Stimulated activated CD4-positive, alpha-beta T cell treated with anti-CD3 and anti-CD28 coated beads, Interleukin-15, amount 100 ng/mL, for 48 hours (primary cell): ENCODE data around the gene DCLK2.

Source experiments
- DNase-seq, 2 donors: peaks; one replicate each; pipeline ENCODE4 v3.0.0-alpha.2; 2020; ENCODE audit warnings: low read depth in 2 of 2

DCLK2 gene

DNA sequence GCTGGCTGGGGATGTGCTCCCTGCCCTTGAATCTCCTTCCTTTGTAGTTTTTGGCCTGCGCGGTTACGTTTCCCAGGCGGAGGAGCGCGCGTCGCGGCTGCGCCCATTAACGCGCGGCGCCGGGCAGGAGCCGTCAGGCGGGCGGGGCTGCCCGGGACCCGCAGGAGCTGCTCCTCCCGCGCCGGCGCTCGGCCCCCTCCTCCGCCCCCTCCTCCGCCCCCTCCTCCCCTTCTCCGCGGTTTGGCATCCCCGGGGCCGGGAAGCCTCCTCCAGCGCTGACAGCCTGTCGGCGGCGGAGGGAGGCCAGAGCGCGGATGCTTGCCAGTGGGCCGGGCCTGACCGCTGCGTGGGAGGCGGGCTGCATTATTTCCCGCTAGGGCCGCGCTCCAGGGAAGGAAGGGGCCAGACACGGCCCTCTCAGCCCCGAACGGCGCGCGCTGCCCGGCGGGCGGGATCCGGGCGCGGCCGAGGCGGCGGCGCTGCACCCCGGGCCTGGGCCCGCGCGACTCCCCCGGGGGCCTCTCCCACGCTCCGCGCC lies at the start of gene DCLK2:
DCLK2 (plus strand) TSS at position 405 of the 538 bp plus-strand sequence. CDS start 583 bp downstream, outside the sequence.
- no peak for DNase-seq

DNA sequence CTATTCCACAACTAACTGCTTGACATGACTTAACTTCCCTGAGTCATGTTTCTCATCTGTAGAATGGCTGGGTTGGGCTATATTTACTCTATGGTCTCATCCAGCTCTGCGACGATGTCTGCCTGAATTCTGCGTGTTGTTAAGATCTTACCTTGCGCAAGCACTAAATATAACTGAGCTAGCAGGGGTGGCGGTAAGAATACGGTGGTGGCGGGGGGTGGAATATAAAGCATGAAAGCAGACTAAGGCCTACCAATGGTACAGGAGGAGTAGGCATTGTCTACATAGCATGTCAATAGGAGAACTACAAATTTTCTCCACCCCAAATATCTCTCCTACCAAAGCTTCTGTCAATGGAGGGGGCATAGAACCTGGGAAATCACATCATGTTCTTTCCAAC lies 45.7 kb upstream of the DCLK2 start:
- DNase-seq: no peak

DNA sequence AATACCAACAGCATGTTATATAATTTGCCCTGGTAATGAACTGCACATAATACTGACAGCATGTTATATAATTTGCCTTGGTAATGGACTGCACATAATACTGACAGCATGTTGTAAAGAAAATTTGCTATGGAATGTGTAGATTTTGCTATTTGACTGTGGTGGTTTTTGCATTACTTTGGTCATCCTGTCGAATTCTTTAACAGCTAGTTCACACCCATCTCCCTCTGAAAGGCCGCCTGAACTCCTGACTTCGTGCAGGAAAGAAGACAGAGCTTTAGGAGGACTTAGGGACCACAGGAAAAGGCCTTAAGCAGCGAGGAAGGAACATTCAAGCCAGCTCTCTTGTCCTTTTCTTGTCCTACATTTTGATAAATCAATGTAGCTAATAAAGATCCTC lies 45.2 kb upstream of the DCLK2 start:
- DNase-seq: no peak

DNA sequence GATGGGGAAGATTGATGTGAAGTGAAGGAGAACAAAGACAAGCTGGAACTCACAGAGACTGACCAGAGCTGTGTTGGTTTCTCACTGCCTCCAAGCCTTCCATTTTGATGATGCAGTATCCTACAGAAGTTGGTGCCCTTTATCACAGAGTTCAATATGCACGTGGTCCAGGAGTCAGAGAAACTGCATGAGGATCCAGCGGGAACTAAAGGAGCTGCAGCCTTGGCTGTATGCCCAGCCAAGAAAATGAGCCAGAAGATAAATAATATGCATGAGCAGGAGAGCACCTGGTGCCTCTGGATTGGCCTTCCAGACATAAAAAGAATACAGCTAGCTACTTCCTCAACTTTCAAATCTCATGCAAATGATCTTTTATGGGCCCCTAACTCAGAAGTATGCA lies 44.3 kb upstream of the DCLK2 start:
- DNase-seq: no peak

DNA sequence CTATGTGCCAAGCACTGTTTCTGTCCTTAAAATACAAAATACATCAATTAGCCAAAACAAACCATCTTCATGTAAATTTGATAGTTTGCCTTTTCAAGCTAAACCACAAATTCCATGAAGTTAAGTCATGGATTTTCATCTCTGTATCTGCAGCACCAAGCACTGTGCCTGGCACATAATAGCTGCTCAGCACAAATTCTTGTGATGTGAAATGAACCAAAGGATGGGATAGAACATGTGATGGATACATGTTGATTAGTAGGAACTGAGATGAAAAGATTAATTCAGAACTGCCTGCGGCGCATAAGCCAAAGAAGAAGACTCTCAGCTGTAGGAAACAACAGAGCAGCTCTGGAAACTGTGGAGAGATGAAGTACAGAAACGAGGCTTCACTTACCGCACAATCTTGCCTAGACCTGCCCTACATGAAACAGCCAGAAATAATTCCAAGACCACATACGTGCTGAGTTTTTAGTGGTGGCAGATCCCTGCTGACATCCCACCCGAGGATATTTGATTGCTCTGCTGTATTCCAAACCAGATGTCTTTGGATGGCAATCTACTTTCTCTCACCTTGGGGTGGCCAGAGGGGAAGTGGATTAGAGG lies 40.9 kb upstream of the DCLK2 start:
- DNase-seq: no peak

DNA sequence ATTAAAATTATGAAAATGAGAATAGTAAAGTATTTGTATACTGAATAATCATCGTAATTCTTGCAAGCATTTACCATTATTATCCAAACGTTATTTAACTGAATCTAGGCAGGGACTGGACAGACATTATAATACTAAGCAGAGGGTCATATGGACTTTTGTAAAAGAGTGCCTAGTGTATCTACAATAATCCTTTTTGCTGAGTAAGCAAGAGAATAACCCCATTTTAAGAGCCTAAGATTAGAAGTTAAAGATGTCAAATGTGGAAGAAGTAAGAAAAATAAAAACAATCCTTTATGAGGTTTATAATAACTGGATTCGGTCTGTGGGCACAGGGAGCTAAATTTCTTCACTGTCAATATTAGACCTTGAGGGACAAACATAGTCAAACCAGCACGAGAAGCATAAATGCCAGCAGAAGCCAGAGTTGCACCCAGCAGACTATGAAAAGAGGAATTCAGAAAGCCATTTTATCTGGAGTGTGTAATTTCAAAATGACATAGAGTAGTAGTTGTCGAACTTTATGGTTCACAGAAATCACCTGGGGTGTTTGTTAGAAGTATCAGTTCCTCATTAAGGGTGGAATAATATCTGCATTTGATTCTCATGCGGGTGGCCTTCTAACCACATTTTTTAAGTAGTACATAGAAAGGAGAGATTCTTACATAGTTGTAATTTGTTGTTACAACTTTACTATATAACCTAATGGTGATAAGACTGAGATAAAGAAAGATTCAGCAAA lies 39.7 kb upstream of the DCLK2 start:
- DNase-seq: no peak

DNA sequence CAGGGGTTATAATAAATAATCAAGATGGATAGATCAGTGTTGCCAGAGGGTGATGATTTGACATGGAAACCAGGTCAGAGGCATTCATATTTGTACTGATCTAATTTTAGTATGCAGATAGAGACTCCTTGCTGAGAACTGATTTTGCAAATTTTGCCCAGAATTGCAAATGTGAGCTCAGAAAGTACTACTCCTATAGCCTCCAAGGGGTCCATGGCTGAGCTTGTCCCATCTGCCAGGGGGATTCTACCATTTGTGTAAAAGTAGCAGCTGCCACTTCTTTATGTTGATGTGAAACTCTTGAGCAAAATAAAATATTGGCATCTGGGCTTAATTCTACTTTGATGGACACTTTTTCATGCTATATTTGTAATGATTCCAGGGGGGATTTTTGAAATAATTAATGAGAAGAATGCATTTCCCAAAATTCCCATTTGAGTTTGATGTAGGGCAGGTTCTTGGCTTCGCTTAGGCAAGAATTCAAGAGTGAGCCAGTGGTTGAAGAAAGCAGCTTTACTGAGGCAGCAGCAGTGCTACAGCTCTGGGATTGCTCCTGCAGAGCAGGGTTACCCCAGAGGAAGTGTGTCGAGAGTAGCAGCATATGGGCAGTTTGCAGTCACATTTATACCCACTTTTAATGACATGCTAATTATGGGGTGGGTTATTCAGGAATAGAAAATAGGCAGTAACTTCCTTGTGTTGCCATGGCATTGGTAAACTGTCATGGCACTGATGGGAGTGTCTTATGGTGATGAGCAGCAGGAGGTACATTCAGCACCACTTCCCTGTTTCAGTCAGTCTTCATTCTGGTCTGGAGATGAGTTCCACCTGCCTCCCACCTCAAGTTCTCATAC lies 38.7 kb upstream of the DCLK2 start:
- no peak for DNase-seq

DNA sequence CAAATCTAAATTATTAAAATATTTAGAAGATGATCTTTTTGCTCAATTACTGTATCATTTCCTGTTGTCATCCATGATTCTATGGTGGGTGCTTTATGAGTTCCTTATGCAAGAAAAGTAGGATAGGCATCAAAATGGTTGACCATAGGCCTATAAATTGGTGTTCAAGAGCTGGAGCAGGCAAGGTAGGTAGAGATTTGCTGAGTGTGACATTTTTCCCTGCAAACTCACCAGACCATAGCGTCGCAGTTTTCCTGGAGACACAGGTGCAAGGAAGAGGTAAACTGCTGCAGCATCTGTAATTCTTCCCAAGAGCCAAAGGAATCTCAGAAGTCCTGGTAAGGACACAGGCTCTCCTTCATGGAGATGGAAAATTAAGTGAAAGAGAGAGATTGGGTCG lies 33.7 kb upstream of the DCLK2 start:
- DNase-seq: no peak

DNA sequence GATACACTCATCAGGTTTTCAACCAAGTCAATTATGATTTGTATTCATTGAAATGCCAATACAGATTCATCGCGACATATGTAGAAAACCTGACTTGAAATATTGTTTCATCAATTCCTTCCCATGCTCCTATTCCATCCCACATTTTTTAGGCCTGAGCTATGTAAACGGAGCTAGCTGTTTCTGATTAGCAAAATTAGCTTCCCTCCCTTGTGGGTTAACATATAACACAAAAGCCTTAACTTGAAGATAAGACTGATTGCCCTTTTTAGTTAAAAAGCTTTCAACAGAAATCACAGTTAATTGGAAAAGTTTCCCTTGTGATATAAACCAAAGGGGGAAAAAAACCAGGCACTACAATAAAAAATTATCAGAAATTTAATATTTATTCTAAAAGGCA lies 32.8 kb upstream of the DCLK2 start:
- DNase-seq: no peak

DNA sequence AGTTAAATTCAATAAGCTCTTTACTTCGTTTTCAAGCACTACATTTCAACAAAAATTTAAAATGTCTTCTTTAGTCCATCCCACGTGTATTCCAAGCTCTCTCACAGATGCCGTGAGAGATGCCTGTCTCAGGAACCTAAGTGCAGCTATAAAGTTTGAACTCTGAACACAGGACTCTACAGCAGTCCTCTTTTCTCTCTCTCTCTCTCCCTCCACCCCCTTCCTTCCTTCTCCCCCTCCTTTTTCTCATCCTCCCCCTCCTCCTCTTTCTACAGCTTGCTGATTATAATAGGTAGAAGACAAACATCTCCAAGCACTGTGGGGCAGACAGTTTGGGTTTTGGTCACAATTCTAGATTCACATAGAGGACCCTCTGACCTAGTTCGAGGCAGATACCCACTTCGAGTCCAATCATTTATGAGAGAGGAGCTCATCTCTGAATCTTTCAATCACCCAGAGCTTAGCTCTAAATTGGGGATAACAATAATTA lies 31.5 kb upstream of the DCLK2 start:
- DNase-seq: no peak

DNA sequence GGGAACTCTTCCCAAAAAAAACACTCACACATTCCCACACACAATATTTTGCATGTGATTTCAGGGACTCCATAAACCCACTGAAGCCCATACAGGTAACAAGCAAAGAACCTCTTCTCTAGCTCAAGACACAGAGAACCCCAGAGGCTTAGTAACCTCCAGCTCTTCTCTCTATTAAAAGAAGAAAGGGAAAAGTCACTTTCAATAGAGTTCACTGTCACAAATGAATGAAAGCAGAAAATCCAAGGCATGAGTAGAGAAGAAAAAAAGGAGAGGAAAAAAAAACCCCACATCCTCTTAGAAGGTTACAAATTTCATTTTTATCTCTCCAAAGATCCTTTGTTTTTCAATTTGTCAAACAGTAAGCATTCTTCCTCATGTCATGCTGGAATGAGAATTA lies 30.7 kb upstream of the DCLK2 start:
- DNase-seq: no peak

DNA sequence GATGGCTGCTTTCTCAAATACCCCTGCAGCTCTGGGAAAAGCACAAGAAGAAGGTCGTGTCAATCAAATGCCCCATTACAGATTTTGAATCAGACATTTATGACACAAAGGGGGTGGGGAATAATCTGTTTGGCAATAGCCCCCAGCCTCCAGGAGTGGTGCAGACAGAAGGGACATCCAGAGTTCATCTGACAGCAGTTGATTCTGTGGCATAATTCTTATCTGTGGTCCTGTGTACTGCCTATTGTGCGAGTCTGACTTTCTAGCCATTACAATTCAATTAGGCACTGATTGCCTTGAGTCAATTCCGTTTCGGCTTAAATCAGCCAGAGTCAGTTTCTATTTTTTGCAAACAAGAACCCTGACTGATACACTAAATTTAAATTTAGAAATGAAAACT lies 28.6 kb upstream of the DCLK2 start:
- no peak for DNase-seq

DNA sequence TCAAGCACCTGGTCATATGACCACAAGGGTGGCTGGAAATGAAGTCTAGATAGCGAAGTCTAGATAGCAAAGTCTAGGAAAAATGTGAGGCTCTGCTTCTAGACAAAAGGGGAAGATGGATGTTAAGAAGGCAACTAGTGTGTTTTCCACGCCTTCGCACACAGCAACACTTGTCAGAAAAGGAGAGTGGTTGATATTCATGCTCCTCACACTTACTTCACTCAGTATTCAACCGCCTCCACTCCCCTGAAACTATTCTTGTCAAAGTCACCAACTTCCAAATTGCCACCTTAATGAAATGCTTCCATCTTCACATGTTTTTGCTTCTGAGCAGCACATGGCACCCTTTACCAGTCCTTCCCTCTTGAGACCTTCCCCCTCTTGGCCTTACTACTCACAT lies 27.7 kb upstream of the DCLK2 start:
- no peak for DNase-seq

DNA sequence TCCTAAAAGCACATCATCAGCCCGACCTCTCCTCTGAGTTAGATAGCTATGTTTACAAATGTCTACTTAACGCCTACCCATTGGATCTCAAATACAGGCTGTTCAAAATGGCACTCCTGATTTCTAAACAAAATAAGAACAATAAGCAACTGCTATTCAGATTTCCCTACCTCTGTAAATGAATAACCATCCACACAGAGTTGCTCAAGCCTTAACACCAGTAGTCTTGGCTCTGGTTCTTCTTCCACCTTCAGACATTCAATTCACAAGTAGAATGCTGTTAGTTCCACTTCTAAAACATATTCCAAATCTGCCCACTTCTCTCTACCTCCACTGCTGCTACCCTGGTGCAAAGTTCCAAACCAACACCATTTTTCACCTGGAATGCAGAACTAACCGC lies 27.1 kb upstream of the DCLK2 start:
- no peak for DNase-seq

DNA sequence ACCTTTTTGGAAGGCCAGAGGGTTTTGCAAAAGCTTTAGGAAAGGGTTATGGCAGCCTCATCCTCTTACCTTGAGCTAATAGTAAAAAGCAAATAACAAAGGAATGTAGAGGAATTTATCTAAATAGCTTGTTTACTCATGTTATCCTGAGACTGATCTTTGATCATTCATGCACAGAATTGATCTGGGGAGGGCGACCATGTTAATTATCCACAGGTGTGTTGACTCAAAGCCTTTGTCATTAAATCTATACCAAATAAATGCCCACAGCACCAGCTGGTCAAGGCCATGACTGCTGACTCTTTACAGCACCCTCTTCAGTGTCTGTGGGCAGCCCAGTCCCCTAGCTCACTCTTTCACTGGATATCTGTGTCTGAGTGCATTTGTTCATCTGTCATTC lies 22.8 kb upstream of the DCLK2 start:
- no peak for DNase-seq

DNA sequence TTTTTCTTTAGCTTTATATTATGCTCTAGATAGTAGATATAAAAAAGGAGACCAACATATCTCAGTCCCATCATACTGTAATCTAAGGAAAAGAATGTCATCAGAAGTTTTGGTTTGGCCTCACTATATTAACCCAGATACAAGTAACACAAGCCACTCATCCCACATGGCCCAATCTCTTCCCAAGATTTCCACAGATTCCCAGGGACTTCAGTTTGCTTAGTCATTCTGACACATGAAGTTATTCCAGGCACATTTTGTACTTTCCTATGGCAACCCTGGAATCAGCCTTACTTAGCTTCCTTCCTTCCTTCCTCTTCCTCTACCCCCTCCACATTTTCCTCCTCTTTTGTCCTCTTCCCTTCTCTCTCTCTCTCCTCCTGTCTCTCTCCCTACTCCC lies 21.7 kb upstream of the DCLK2 start:
- DNase-seq: no peak

DNA sequence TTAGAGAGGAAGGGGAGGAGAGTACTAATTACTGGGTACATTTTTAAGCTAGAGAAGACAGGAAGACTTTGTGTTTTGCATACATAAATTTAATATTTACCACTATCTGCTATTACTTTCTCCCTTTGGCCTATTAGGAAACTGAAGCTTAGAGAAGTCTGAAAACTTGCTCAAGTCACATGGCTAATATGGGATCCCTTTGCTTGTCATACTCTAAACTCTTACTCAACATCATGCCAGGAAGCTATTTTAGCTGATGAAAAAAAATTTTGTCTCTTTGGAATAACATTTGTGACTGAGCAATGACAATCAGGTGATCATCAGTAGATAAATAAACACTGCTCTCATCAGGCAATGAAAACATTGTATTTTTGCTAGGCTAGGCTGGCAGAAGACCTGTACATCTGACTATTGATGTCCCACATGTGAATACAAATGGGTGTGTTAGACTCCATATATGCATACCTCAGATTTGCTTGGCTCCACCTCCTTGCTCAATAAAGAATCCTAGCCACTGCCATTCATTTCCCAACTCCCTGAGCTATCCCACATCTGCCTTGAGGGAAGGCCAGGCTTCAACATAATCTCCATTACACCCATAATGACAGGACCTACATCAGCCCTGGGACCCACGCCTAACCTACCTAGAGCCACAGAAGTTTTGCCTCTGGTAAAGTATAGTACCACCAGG lies 17.0 kb upstream of the DCLK2 start:
- no peak for DNase-seq

DNA sequence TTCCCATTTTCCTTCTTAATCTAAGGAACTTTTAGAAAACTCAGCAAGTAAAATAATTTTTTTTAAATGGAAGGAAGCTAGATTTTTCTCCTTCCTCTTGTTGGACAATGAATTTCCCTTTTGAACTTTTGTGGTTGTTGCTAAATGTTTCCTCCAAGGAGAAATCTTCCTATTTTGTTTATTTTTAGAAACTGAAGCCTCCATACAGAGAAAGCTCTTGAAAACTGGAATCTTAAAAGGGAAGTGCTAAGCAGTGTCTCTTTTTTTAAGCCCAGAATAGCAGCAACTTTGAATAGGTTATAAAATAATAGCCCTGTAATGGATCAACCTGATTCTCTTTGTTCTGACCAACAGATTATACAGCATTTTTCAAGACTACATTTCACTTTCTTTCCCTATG lies 15.1 kb upstream of the DCLK2 start:
- no peak for DNase-seq

DNA sequence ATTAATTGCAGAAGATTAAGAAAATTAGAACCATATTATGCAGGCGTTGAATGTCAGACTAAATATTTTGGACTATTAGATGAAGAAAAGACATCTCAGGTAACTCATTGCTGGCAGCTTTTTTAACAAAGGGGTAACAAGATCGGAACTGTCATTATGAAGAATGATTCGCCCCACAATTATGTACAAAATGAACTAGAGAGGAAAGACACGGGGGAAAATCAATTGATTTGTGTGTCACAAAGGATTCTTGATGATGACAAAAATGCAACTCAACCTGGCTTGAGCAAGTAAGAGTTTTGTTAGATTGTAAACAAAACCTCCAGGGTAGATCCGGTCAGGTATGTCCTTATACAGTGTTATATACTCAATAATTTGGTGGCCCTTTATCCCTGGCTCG lies 12.5 kb upstream of the DCLK2 start:
- DNase-seq: no peak

DNA sequence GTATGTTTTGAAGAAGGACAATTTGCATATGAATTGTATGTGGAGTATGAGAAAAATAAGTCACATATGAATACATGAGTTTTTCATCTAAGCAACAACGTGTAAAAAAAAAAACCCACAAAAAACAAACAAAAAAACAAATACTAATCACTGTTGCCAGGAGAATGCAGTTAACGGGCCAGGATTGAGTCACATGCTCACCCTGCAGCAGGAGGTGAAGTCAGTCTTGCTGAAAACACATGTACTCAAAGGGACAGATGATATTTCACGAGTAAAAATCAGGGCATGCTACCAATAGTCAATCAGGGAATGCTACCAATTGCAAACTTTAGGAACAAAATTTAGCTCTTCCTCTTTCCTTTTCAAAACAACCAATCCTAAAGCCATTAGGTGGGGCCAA lies 10.4 kb upstream of the DCLK2 start:
- DNase-seq: no peak

DNA sequence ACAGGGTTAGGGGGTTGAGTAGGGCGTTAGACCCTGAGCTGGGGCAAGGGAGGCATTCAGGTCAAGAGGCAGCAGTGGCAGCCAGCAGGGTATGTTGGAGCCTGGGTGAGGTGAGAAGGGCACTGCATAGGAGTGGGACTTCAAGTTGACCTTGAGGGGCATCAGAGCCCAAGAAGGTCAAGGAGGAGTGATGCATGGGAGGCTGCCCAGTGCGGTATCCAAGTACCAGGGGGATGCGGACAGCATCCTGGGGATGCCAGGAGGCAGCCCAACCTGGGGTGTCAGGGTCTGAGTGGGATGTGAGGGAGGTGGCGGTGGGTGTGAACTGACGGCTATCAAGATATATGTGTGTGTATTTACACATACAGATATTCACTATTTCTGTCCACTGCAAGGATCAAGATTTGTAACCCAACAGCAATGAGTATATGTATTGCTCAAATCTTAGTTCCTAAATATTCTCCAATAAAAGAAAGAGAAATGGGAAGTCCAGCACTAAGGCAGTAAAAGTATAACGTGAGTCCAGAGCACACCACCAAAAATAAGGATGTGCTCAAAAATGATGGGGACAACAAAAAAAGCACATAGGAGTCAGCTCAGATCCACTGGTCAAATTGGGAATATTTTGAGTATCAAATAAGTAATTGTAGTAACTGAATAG lies 9.8 kb upstream of the DCLK2 start:
- no peak for DNase-seq
